GM23248 (cell line): ENCODE measurements around the gene RAD21L1. TPM values are rescaled to one million over a fixed set of nuclear protein-coding genes. Genes with fewer than 3 reads are reported as not detected.
A peak's percentile ranks its signal among the peaks of the same experiment; 100 is the strongest.

Experiments
- DNase-seq: peaks from one replicate; pipeline ENCODE4 v3.0.0-alpha.2; 2015
- H2AFZ ChIP-seq: fragments of 200-600 bp; sonication (generic); 2 replicates; pipeline ENCODE4 v1.6.1; 2016; ENCODE audit warnings: antibody characterized with exemption
- H3F3A ChIP-seq: fragments of 200-600 bp; sonication (generic); 2 replicates; pipeline ENCODE4 v1.6.1; 2016; ENCODE audit warnings: mild to moderate bottlenecking, antibody characterized with exemption, mixed run types; ENCODE audit not compliant: insufficient read depth
- H3K27ac ChIP-seq: fragments of 200-600 bp; sonication (generic); 2 replicates; pipeline ENCODE4 v1.5.1; 2016; ENCODE audit warnings: mild to moderate bottlenecking
- H3K27me3 ChIP-seq: fragments of 200-600 bp; sonication (generic); replicated peaks from 2 replicates; pipeline ENCODE4 v1.6.1; 2016; ENCODE audit warnings: mild to moderate bottlenecking; ENCODE audit not compliant: insufficient read depth
- H3K36me3 ChIP-seq: fragments of 200-600 bp; sonication (generic); 2 replicates; pipeline ENCODE4 v1.6.1; 2016; ENCODE audit warnings: low read depth, mild to moderate bottlenecking
- H3K4me1 ChIP-seq: fragments of 200-600 bp; sonication (generic); 2 replicates; pipeline ENCODE4 v1.6.1; 2016; ENCODE audit warnings: mild to moderate bottlenecking; ENCODE audit not compliant: insufficient read depth
- H3K4me2 ChIP-seq: fragments of 200-600 bp; sonication (generic); one replicate; pipeline ENCODE4 v1.6.1; 2016; ENCODE audit warnings: mild to moderate bottlenecking; ENCODE audit not compliant: unreplicated experiment
- H3K4me3 ChIP-seq: fragments of 200-600 bp; sonication (generic); 2 replicates; pipeline ENCODE4 v1.5.1; 2016; ENCODE audit warnings: mild to moderate bottlenecking
- H3K79me2 ChIP-seq: fragments of 200-600 bp; sonication (generic); 2 replicates; pipeline ENCODE4 v1.6.1; 2016; ENCODE audit warnings: mild to moderate bottlenecking; ENCODE audit not compliant: insufficient read depth
- H3K9ac ChIP-seq: fragments of 200-600 bp; sonication (generic); 2 replicates; pipeline ENCODE4 v1.6.1; 2016; ENCODE audit warnings: mild to moderate bottlenecking
- H3K9me2 ChIP-seq: fragments of 200-600 bp; sonication (generic); 2 replicates; pipeline ENCODE4 v1.6.1; 2016; ENCODE audit warnings: mixed run types, mild to moderate bottlenecking, moderate library complexity; ENCODE audit not compliant: insufficient read depth
- H3K9me3 ChIP-seq: fragments of 200-600 bp; sonication (generic); one replicate; pipeline ENCODE4 v1.6.1; 2017; ENCODE audit warnings: low read depth
- H4K20me1 ChIP-seq: fragments of 200-600 bp; sonication (generic); 2 replicates; pipeline ENCODE4 v1.6.0; 2016; ENCODE audit not compliant: insufficient read depth
- EZH2 ChIP-seq: fragments of 200-600 bp; sonication (generic); IDR thresholded peaks from 2 replicates; pipeline ENCODE4 v1.6.1; 2018; ENCODE audit warnings: antibody characterized with exemption, mild to moderate bottlenecking; ENCODE audit not compliant: insufficient read depth, poor library complexity, severe bottlenecking
- EZH2phosphoT487 ChIP-seq: fragments of 200-600 bp; sonication (generic); IDR thresholded peaks from 2 replicates; pipeline ENCODE4 v1.6.1; 2018; ENCODE audit warnings: antibody characterized with exemption, moderate library complexity, mild to moderate bottlenecking, low read depth; ENCODE audit not compliant: insufficient read depth
- WGBS, 2 experiments: methylation state at CpG; one replicate each; pipeline ENCODE4 v1.1.6; 2015 to 2017; ENCODE audit warnings: low lambda C conversion rate in 2 of 2, low coverage in 1 of 2; ENCODE audit errors: missing lambda C conversion rate in 2 of 2; 5-methylcytosine and 5-hydroxymethylcytosine counted together
- in situ Hi-C: fragments of 300-500 bp; cut with MboI; formaldehyde crosslinking; loops from 2 replicates; pipeline ENCODE4 v1.15.0; 2020
- polyA plus RNA-seq: library from polyadenylated mRNA; unstranded; fragments of >200 nt; fragmentation: Nextera tagmentation; extraction: Ambion mirVana; gene quantifications from 2 replicates; pipeline ENCODE4 v1.2.1, GENCODE V29; 2016
- total RNA-seq: library from RNA; depleted of rRNA; stranded (reverse); fragments of >200 nt; shearing (Covaris generic); gene quantifications from 2 replicates; pipeline ENCODE4 v1.2.3, GENCODE V29; 2014

Gene RAD21L1
- total and polyA plus RNA-seq, 2 experiments from 2014 or later: 0.16 TPM; not detected in 1

DNA sequence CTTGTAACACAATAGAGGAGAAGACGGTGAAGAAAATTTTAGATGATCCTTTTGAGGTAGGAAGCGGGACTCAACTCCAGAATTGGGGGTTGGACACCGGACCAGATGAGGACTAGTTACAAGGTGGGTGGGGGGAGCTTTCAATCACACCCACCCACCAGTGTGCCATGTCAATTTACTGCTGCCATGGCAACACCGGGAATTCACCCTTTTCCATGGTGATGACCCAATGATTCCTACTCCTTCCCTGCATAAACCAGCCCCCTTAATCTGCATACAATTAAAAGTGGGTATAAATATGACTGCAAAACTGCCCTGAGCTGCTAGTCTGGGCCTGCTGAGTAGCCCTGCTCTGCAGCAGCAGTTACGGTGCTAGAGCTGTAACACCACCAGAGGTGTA, 14.7 kb downstream of the RAD21L1 start:
- Histone ChIP-seq H3K27me3 (no peaks in the 10 kb centered on the region), H2AFZ (no peak overlapping the region), H3K27ac (no peak overlapping the region), H3F3A (peaks cover 12% of the 10 kb centered on the region; the same call in 1 of the 2 replicates), H3K4me2 (no peak overlapping the region), H3K9ac (no peak overlapping the region), H4K20me1 (no peaks in the 10 kb centered on the region), H3K9me2 (no peaks in the 10 kb centered on the region), H3K9me3 (no peaks in the 10 kb centered on the region), H3K79me2 (no peaks in the 10 kb centered on the region), H3K36me3 (no peaks in the 10 kb centered on the region), H3K4me1 (peaks cover 16% of the 10 kb centered on the region), H3K4me3 (no peak overlapping the region)
- in situ Hi-C loops: no loop called here
- TF ChIP-seq EZH2 (no peak), EZH2phosphoT487 (no peak)
- DNase-seq: no peak
- WGBS, 2 experiments: 85 to 89% methylated on average over 5 of the region's 5 CpGs

- no peaks in the 10 kb centered on the region for H3K79me2 ChIP-seq
- no peak overlapping the region for H2AFZ ChIP-seq
- H4K20me1 ChIP-seq: no peaks in the 10 kb centered on the region
- no peak for TF ChIP-seq EZH2phosphoT487
- no peak for TF ChIP-seq EZH2
- no peaks in the 10 kb centered on the region for H3K9me3 ChIP-seq
- no peaks in the 10 kb centered on the region for H3K27me3 ChIP-seq
- no peak overlapping the region for H3K4me2 ChIP-seq
- H3K4me3 ChIP-seq: no peak overlapping the region
- in situ Hi-C loops: no loop called here
- no peaks in the 10 kb centered on the region for H3K36me3 ChIP-seq
- no peak overlapping the region for H3K27ac ChIP-seq
- peaks cover 12% of the 10 kb centered on the region; the same call in 1 of the 2 replicates for H3F3A ChIP-seq
- no peak overlapping the region for H3K9ac ChIP-seq
- peaks cover 16% of the 10 kb centered on the region for H3K4me1 ChIP-seq
- H3K9me2 ChIP-seq: no peaks in the 10 kb centered on the region
- DNase-seq: no peak
Observed at GRCh38 chr20:1241456-1241855, 15.6 kb downstream of the RAD21L1 start.

DNA sequence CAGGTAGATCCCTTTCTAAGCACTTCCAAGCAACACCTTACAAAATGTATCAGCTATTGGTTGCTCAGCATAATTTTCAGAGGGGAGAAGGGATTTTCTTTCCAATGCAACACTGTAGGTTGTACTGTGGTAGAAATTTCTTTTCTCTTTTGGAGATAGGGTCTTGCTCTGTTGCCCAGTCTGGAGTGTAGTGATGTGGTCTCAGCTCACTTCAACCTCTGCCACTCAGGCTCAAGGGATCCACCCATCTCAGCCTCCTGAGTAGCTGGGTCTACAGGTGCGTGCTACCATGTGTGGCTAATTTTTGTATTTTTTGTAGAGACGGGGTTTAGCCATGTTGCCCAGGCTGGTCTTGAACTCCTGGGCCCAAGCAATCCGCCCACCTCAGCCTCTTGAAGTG, 16.3 kb downstream of the RAD21L1 start:
- no peak overlapping the region for H3K4me3 ChIP-seq
- peaks cover 12% of the 10 kb centered on the region; the same call in 1 of the 2 replicates for H3F3A ChIP-seq
- H3K9ac ChIP-seq: no peak overlapping the region
- H3K4me1 ChIP-seq: peaks cover 16% of the 10 kb centered on the region
- H3K27ac ChIP-seq: peak overlapping the region; percentile 34
- H4K20me1 ChIP-seq: no peaks in the 10 kb centered on the region
- H3K79me2 ChIP-seq: no peaks in the 10 kb centered on the region
- peak overlapping the region; percentile 20 for H3K4me2 ChIP-seq
- no peaks in the 10 kb centered on the region for H3K9me2 ChIP-seq
- no peaks in the 10 kb centered on the region for H3K27me3 ChIP-seq
- in situ Hi-C loops: no loop called here
- no peaks in the 10 kb centered on the region for H3K36me3 ChIP-seq
- TF ChIP-seq EZH2phosphoT487 (no peak), EZH2 (no peak)
- H3K9me3 ChIP-seq: no peaks in the 10 kb centered on the region
- 91% methylated on average over 3 of the region's 3 CpGs for WGBS, 2 experiments
- H2AFZ ChIP-seq: peak overlapping the region; percentile 28
- DNase-seq: no peak

GRCh38 chr20:1242530-1242929, 16.7 kb downstream of the RAD21L1 start:
- WGBS, 2 experiments: 4 to 5% methylated on average over 2 of the region's 2 CpGs
- Histone ChIP-seq H3K4me2 (peak overlapping the region; percentile 20), H3K9me3 (no peaks in the 10 kb centered on the region), H4K20me1 (no peaks in the 10 kb centered on the region), H3K9ac (no peak overlapping the region), H3K27me3 (no peaks in the 10 kb centered on the region), H3K4me1 (peaks cover 16% of the 10 kb centered on the region), H3F3A (peaks cover 12% of the 10 kb centered on the region; the same call in 1 of the 2 replicates), H3K79me2 (no peaks in the 10 kb centered on the region), H3K9me2 (no peaks in the 10 kb centered on the region), H2AFZ (peak overlapping the region; percentile 28), H3K36me3 (no peaks in the 10 kb centered on the region), H3K4me3 (no peak overlapping the region), H3K27ac (peak overlapping the region; percentile 34)
- in situ Hi-C loops: no loop called here
- TF ChIP-seq EZH2phosphoT487 (0 out of 2 replicates have a peak, but pooled peaks have one; percentile 32), EZH2 (no peak)
- peak; percentile 91 for DNase-seq

DNA sequence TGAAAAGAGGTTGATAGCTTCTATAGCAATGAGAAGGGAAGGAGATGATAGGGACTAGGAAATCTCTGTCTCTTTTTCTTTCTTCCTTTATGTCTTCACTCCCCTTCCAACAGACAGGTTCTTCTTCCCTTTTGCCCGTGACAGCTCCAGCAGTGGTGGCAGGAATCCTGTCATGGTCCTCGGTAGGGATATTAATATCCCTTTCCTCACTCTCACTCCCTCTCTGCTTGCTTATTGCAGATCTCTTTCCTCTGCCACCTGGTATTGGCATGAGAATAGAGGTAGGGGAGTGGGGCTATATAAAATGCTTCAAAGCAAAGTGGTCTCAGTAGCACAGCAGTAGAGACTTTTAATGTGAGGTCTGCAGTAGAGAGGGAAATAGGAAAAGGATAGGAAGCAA, 19.7 kb downstream of the RAD21L1 start:
- DNase-seq: no peak
- H3K4me2 ChIP-seq: no peak overlapping the region
- no peak overlapping the region for H3K9ac ChIP-seq
- TF ChIP-seq EZH2 (no peak), EZH2phosphoT487 (no peak)
- 11 to 15% methylated on average over 2 of the region's 2 CpGs for WGBS, 2 experiments
- no peak overlapping the region for H3K4me3 ChIP-seq
- H3K36me3 ChIP-seq: no peaks in the 10 kb centered on the region
- H4K20me1 ChIP-seq: no peaks in the 10 kb centered on the region
- H3K27ac ChIP-seq: no peak overlapping the region
- H3F3A ChIP-seq: peaks cover 12% of the 10 kb centered on the region; the same call in 1 of the 2 replicates
- in situ Hi-C loops: no loop called here
- H3K4me1 ChIP-seq: peaks cover 16% of the 10 kb centered on the region
- no peaks in the 10 kb centered on the region for H3K9me3 ChIP-seq
- H3K9me2 ChIP-seq: no peaks in the 10 kb centered on the region
- no peaks in the 10 kb centered on the region for H3K27me3 ChIP-seq
- H3K79me2 ChIP-seq: no peaks in the 10 kb centered on the region
- no peak overlapping the region for H2AFZ ChIP-seq
